OCI-LY3 (cell line): ENCODE data around the gene TRIL.

Experiments used
- EZH2phosphoT487 ChIP-seq: fragments of 200-600 bp; shearing (Covaris generic); IDR thresholded peaks from 2 replicates; pipeline ENCODE4 v1.6.1; 2018; ENCODE audit warnings: antibody characterized with exemption, mixed run types, low read depth
- TF ChIP-seq, protein P1 (sequence below): fragments of 200-600, 300-600 bp; sonication (generic); IDR thresholded peaks from 2 replicates; pipeline ENCODE4 v1.5.1; 2014; ENCODE audit warnings: antibody characterized with exemption, low read length, low read depth

DNA sequence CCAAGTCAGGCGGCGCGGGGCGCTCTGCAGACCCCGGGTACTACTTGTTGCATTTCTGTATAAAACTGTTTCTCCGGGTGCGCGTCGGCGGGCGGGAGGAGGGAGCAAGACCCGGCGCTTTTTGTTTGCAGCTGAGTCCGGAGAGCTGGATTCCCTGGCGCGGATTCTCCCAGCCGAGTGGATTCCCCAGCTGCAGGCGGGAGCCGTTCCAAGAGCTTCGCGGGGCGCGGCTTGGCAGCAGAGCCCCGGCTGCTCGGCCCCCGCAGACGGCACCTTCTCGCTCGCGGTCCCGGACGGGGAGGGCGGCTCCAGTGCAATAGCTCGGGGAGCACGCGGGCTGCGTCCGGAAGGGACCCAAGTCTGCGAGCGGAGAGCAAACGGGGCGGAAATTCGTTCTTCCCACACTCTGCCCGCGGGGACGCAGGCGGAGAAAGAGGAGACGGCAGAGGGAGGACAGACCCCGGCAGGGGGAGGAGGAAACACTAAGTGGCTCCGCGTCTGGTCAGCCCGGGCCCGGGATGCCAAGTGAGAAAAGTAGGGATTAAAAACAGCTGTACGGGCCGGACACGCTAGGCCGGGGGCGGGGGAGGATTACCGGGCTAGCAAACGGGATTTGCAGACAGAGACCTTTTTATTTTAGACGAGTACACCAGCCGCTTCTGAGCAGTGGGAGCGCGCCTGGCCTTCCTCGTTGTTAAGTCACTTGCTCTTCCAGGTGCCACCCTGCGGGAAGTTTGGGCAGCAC is at the start of gene TRIL:
- TF ChIP-seq, protein P1, sequence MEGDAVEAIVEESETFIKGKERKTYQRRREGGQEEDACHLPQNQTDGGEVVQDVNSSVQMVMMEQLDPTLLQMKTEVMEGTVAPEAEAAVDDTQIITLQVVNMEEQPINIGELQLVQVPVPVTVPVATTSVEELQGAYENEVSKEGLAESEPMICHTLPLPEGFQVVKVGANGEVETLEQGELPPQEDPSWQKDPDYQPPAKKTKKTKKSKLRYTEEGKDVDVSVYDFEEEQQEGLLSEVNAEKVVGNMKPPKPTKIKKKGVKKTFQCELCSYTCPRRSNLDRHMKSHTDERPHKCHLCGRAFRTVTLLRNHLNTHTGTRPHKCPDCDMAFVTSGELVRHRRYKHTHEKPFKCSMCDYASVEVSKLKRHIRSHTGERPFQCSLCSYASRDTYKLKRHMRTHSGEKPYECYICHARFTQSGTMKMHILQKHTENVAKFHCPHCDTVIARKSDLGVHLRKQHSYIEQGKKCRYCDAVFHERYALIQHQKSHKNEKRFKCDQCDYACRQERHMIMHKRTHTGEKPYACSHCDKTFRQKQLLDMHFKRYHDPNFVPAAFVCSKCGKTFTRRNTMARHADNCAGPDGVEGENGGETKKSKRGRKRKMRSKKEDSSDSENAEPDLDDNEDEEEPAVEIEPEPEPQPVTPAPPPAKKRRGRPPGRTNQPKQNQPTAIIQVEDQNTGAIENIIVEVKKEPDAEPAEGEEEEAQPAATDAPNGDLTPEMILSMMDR: no peak
- TF ChIP-seq EZH2phosphoT487: no peak
